ENCODE results near the gene OXSM.

Gene OXSM

GRCh38 chr3:25812644-25813043 lies 22.8 kb downstream of the OXSM start:
- no peak for DNase-seq

- DNase-seq: no peak
Observed at GRCh38 chr3:25817107-25817506, 27.2 kb downstream of the OXSM start.

GRCh38 chr3:25817638-25818037 lies 27.7 kb downstream of the OXSM start:
- DNase-seq: no peak

GRCh38 chr3:25818335-25818734 lies 28.4 kb downstream of the OXSM start:
- no peak for DNase-seq

- DNase-seq: no peak
Observed at GRCh38 chr3:25820366-25820765, 30.5 kb downstream of the OXSM start.

- DNase-seq: no peak
Observed at GRCh38 chr3:25820816-25821486, 31.1 kb downstream of the OXSM start.

- no peak for DNase-seq
Observed at GRCh38 chr3:25821746-25822573, 32.1 kb downstream of the OXSM start.

- DNase-seq: no peak
Observed at GRCh38 chr3:25823314-25823713, 33.4 kb downstream of the OXSM start.

- no peak for DNase-seq
Observed at GRCh38 chr3:25826510-25826909, 36.6 kb downstream of the OXSM start.

GRCh38 chr3:25830373-25831280 lies 40.7 kb downstream of the OXSM start:
- no peak for DNase-seq

GRCh38 chr3:25831578-25831977 lies 41.7 kb downstream of the OXSM start:
- DNase-seq: peak; percentile 24

GRCh38 chr3:25834346-25834745 lies 44.5 kb downstream of the OXSM start:
- DNase-seq: no peak

- no peak for DNase-seq
Observed at GRCh38 chr3:25836579-25836978, 46.7 kb downstream of the OXSM start.

GRCh38 chr3:25837038-25837437 lies 47.1 kb downstream of the OXSM start:
- no peak for DNase-seq

- no peak for DNase-seq
Observed at GRCh38 chr3:25840099-25840498, 50.2 kb downstream of the OXSM start.

- DNase-seq: no peak
Observed at GRCh38 chr3:25843332-25843731, 53.4 kb downstream of the OXSM start.

Measured in NCI-H2171 treated with DMSO at 0.1 percent for 48 hours (cell line).